Thyroid gland (tissue), 4 donors: Measurements from ENCODE around the gene GNG14. TPM values are rescaled to one million over a fixed set of nuclear protein-coding genes. Genes with fewer than 3 reads are reported as not detected.

Experiments
- DNase-seq, 2 donors: peaks; one replicate each; pipeline ENCODE4 v3.0.0-alpha.2; 2019
- H3K27ac ChIP-seq, 3 donors: fragments of 200-600 bp; sonication (generic); 1 replicate in 2 of 3; 2 replicates in 1 of 3; pipeline ENCODE4 v1.5.1; 2016 to 2019; ENCODE audit warnings: mild to moderate bottlenecking in 1 of 3, moderate library complexity in 1 of 3
- H3K27me3 ChIP-seq: fragments of 200-600 bp; sonication (generic); one replicate; pipeline ENCODE4 v1.5.1; 2019
- H3K36me3 ChIP-seq, 2 donors: fragments of 200-600 bp; sonication (generic); one replicate each; pipeline ENCODE4 v1.5.1; 2016 to 2019
- H3K4me1 ChIP-seq, 2 donors: fragments of 200-600 bp; sonication (generic); one replicate each; pipeline ENCODE4 v1.5.1; 2017 to 2019
- H3K4me3 ChIP-seq, 3 donors: fragments of 200-600 bp; sonication (generic); replicated peaks in 1 of 3; 1 replicate in 2 of 3; 2 replicates in 1 of 3; pipeline ENCODE4 v1.5.1; 2016; ENCODE audit warnings: mild to moderate bottlenecking in 1 of 3
- H3K9me3 ChIP-seq: fragments of 200-600 bp; sonication (generic); one replicate; pipeline ENCODE4 v1.5.1; 2017
- POLR2A ChIP-seq, 2 donors: fragments of 450-650 bp; IDR thresholded peaks; one replicate each; pipeline ENCODE4 v1.6.1; 2017; ENCODE audit warnings: antibody characterized with exemption in 2 of 2, mild to moderate bottlenecking in 2 of 2, moderate library complexity in 1 of 2
- WGBS, 2 donors: methylation state at CpG; one replicate each; pipeline ENCODE4 v1.1.5; 2017; 5-methylcytosine and 5-hydroxymethylcytosine counted together
- intact Hi-C: fragments of 100-400 bp; cut with DNase I; formaldehyde crosslinking; loops from one replicate; pipeline ENCODE4 v1.15.1; 2023
- total RNA-seq, 4 donors: library from RNA; depleted of rRNA; stranded (reverse); fragments of >200 nt; gene quantifications; one replicate each; pipeline ENCODE4 v1.2.3, GENCODE V29; 2016
- TF ChIP-seq, protein P1 (sequence below), 6 experiments: fragments of 200-600 bp in 3 of 6; fragments of 450-650 bp in 3 of 6; sonication (generic) in 3 of 6; IDR thresholded peaks; one replicate each; pipeline ENCODE4 v1.5.1; 2016 to 2019; ENCODE audit warnings: antibody characterized with exemption in 6 of 6, mild to moderate bottlenecking in 2 of 6, inconsistent platforms in 1 of 6, moderate library complexity in 1 of 6

The GNG14 gene
- total RNA-seq, 4 donors from 2014 or later: not detected

DNA sequence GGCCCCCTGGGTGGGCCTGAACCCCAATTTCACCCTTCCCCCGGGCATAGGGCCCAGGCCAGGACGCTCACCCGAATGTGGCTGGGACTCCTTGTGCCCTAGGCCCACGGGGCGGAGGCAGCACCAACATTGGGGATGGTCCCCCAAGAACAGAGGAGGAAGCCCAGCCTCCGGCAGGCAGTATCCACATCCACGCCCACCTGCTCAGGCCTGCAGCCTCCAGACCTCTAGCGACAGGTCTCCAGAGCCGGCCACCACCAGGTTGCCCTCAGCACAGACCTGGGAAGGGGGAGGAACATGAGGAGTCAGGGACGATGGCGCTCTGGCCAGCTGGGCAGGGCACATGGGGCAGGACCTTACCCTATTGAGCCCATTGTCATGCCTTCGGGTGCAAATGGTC, 1.2 kb downstream of the GNG14 start:
- Histone ChIP-seq H3K36me3 (no peaks in the 10 kb centered on the region), H3K4me3 (no peak overlapping the region), H3K4me1 (no peaks in the 10 kb centered on the region), H3K9me3 (no peaks in the 10 kb centered on the region), H3K27ac (no peak overlapping the region), H3K27me3 (no peaks in the 10 kb centered on the region)
- TF ChIP-seq, protein P1, sequence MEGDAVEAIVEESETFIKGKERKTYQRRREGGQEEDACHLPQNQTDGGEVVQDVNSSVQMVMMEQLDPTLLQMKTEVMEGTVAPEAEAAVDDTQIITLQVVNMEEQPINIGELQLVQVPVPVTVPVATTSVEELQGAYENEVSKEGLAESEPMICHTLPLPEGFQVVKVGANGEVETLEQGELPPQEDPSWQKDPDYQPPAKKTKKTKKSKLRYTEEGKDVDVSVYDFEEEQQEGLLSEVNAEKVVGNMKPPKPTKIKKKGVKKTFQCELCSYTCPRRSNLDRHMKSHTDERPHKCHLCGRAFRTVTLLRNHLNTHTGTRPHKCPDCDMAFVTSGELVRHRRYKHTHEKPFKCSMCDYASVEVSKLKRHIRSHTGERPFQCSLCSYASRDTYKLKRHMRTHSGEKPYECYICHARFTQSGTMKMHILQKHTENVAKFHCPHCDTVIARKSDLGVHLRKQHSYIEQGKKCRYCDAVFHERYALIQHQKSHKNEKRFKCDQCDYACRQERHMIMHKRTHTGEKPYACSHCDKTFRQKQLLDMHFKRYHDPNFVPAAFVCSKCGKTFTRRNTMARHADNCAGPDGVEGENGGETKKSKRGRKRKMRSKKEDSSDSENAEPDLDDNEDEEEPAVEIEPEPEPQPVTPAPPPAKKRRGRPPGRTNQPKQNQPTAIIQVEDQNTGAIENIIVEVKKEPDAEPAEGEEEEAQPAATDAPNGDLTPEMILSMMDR (IDR thresholded peaks at IDR 0.05): no peak
- TF ChIP-seq POLR2A (IDR thresholded peaks at IDR 0.05): no peak
- WGBS, 2 donors: 92 to 95% methylated on average over 8 to 11 of the region's 12 CpGs
- no peak for DNase-seq
- intact Hi-C loops: no loop called here

DNA sequence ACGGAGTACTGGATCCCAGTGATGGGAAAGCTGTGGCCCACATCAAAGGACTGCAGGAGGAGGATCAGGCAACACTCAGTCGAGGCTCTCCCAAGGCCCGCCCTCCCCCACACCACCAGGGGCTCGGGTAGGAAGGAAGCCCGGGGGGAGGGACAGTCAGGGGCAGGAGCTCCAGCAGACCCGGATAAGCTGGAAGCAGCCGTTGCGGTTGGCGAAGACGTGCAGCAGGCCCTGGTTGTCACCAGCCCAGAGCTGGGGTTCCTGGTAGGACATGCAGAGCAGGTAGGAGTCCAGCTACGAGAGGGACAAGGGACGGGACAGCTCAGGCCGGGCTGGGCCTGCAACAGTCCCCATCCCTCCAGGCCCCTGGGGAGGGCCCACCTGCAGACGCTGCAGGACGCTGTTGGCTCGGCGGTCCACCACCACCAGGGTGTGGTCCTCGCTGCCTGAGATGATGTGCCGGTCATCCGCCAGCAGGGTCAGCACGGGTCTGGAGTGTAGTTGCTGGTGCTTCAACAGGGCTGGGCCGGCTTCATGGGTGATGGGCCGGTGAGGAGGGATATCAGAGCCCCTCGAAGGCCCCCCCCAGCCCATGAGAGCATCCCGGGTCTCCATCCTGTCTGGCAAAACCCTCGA, 1.9 kb downstream of the GNG14 start:
- Histone ChIP-seq H3K4me1 (no peaks in the 10 kb centered on the region), H3K36me3 (no peaks in the 10 kb centered on the region), H3K9me3 (no peaks in the 10 kb centered on the region), H3K4me3 (no peak overlapping the region), H3K27ac (no peak overlapping the region), H3K27me3 (no peaks in the 10 kb centered on the region)
- 77 to 85% methylated on average over 6 to 18 of the region's 26 CpGs for WGBS, 2 donors
- DNase-seq: no peak
- TF ChIP-seq, protein P1 (IDR thresholded peaks at IDR 0.05): no peak
- TF ChIP-seq POLR2A (IDR thresholded peaks at IDR 0.05): no peak
- intact Hi-C loops: no loop called here

DNA sequence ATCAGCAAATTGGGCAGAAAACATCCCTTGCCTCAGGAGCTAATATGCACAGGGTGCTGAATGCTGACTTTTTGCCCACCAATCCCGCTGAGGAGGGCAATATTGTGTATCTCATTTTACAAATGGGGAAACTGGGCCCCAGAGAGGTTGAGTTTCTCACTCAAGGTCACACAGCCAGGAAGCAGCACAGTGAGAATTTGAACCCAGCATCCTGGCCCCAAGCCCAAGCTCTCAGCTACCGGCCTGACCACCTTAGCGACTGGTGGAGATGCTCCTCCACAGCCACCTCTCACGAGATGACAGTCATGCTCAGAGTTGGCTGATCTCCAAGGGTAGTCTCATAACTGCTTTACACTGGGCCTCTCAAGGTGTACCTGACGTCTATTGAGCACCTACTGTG, 5.2 kb downstream of the GNG14 start:
- intact Hi-C loops: no loop called here
- 82% methylated on average over 5 of the region's 5 CpGs for WGBS, 2 donors
- DNase-seq: no peak
- Histone ChIP-seq H3K36me3 (no peaks in the 10 kb centered on the region), H3K27ac (no peak overlapping the region), H3K4me3 (no peak overlapping the region), H3K9me3 (no peaks in the 10 kb centered on the region), H3K4me1 (peaks cover 8 to 16% of the 10 kb centered on the region in 2 donors), H3K27me3 (no peaks in the 10 kb centered on the region)
- no peak for TF ChIP-seq POLR2A (IDR thresholded peaks at IDR 0.05)
- TF ChIP-seq, protein P1 (IDR thresholded peaks at IDR 0.05): no peak

DNA sequence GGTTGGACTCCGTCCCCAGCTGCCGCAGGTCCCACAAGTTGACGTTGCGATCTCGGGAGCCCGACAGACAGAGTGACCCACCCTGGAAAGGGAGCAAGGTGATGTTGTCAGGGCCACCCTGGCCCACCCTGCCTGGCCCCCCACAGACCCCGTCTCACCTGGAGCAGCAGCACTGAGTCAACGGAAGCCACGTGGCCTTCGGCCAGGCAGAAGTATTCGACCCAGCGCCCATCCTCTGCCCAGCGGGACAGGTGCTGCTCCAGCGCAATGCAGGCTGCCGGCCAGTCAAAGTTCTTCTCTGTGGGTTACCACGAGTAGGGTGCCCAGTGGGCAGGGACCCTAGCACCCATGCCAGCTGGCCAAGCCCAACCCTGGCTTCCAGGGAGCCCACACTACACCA, 6.8 kb downstream of the GNG14 start:
- H3K36me3 ChIP-seq: no peaks in the 10 kb centered on the region
- intact Hi-C loops: no loop called here
- no peaks in the 10 kb centered on the region for H3K9me3 ChIP-seq

DNA sequence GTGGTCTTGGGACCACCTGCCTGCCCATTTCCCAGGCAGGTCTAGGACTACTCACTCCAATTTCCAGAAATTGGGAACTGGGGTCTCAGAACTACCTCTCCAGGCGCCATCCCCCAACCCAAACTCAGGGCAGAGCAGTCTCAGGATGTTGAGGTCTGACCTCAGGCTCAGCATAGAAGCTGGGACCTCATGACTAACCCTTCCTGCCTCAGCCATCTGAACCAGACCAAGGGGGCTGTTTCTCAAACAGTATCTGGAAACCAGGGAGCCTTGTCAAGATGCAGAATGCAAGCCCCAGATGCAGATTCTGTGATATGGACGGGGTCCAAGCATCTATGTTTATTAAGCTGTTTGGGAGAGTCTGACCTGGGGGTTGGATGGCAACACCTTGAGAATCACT, 7.3 kb downstream of the GNG14 start:
- intact Hi-C loops: no loop called here
- 77 to 86% methylated on average over 1 to 2 of the region's 2 CpGs for WGBS, 2 donors
- no peaks in the 10 kb centered on the region for H3K27me3 ChIP-seq
- H3K4me1 ChIP-seq: peaks cover 8 to 16% of the 10 kb centered on the region in 2 donors
- TF ChIP-seq, protein P1 (IDR thresholded peaks at IDR 0.05): no peak
- no peak overlapping the region for H3K4me3 ChIP-seq
- no peaks in the 10 kb centered on the region for H3K36me3 ChIP-seq
- H3K9me3 ChIP-seq: no peaks in the 10 kb centered on the region
- no peak overlapping the region for H3K27ac ChIP-seq
- no peak for DNase-seq

More for the DNA sequence above, 6.8 kb downstream of the GNG14 start:
- Histone ChIP-seq H3K27me3 (no peaks in the 10 kb centered on the region), H3K4me3 (no peak overlapping the region), H3K27ac (no peak overlapping the region), H3K4me1 (peaks cover 8 to 16% of the 10 kb centered on the region in 2 donors)
- no peak for DNase-seq
- no peak for TF ChIP-seq POLR2A (IDR thresholded peaks at IDR 0.05)
- TF ChIP-seq, protein P1 (IDR thresholded peaks at IDR 0.05): no peak
- whole genome bisulfite sequencing, 2 donors: 95 to 96% methylated on average over 4 to 6 of the region's 16 CpGs
